Parietal lobe (tissue), 2 donors: ENCODE data around the gene TMEM237. TPM values are rescaled to one million over a fixed set of nuclear protein-coding genes. Genes with fewer than 3 reads are reported as not detected.

Experiments
- small RNA-seq: library from RNA; depleted of rRNA; stranded (forward); fragments of <200 nt; gene quantifications from one replicate; pipeline ENCODE3, GENCODE V24; 2014; ENCODE audit warnings: low replicate concordance
- total RNA-seq: library from RNA; depleted of rRNA; stranded (reverse); fragments of >200 nt; gene quantifications from one replicate; pipeline ENCODE4 v1.2.3, GENCODE V29; 2014

Gene TMEM237
- 40.7 TPM for total RNA-seq

GRCh38 chr2:201643216-201643890, at the start of gene TMEM237:
Gene TMEM237, minus strand, starts transcription at chr2:201643503. Its CDS starts 103 bp downstream, at chr2:201643400.

Small RNA genes within 50 kb of the gene (small RNA-seq; reads per million reads assigned to genes)
- gene RNU6-651P: not detected

Other genes with a start within 250 kb of the TMEM237 start
- gene TRAK2, start 192.0 kb downstream of the TMEM237 start, total RNA-seq: 51.6 TPM
- 74.2 TPM for gene STRADB, start 191.8 kb downstream of the TMEM237 start, total RNA-seq
- gene MPP4, start 55.1 kb upstream of the TMEM237 start, total RNA-seq: 0.63 TPM
- 77.9 TPM for gene ALS2, start 137.4 kb upstream of the TMEM237 start, total RNA-seq
- gene CDK15, start 163.0 kb upstream of the TMEM237 start, total RNA-seq: not detected